Hindlimb muscle (tissue), 1 donor: ENCODE data around the gene SLC12A3. TPM values are rescaled to one million over a fixed set of nuclear protein-coding genes. Genes with fewer than 3 reads are reported as not detected.
"Not testable (repeated sequence)": the region's sequence is repeated elsewhere in the genome, so short reads cannot be mapped to it uniquely, and the experiment has no call there.

Experiments
- DNase-seq: peaks from one replicate; pipeline ENCODE4 v3.0.0-alpha.2; 2013
- polyA plus RNA-seq: library from polyadenylated mRNA; unstranded; fragments of 120-200 nt; gene quantifications from one replicate; pipeline ENCODE4 v1.2.1, GENCODE V29; 2013; ENCODE audit not compliant: insufficient read length

Gene SLC12A3
- polyA plus RNA-seq, 1 donor = 0.05 TPM

DNA sequence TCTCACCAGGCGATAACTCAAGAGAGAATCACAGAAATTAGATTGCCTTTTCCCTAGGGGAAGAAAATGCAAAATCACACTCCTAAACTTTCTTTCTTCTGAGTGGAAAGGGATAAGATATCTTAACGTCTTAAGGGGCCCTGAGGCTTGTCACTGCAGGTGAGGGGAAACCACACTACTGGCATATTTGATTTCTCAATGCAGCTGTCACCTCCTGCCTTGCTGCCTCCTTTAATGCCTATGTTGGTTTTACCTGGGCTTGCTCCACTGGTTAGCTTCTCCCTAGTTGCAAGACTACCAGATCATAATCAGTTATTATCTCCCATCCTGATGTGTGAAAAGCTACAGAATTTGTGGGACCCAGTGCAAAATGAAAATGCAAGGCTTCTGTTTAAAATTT lies 62.5 kb downstream of the SLC12A3 start:
- DNase-seq = no peak

DNA sequence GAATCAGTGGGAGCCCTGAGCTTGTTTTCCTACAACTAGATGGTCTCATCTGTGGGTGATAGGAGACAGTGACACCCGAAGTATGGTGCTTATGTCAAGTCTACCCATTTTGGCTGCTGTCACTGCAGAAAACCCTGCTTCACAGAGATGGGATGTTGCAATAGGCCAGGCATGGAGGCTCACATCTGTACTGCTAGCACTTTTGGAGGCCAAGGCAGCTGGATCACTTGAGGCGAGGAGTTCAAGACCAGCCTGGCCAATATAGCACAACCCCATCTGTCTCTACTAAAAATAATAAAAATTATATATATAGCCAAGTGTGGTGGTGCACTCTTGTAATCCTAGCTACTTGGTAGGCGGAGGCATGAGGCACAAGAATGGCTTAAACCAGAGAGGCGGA lies 64.6 kb downstream of the SLC12A3 start:
- no peak for DNase-seq

- no peak for DNase-seq
Observed at GRCh38 chr16:56930486-56931270, 65.7 kb downstream of the SLC12A3 start.

DNA sequence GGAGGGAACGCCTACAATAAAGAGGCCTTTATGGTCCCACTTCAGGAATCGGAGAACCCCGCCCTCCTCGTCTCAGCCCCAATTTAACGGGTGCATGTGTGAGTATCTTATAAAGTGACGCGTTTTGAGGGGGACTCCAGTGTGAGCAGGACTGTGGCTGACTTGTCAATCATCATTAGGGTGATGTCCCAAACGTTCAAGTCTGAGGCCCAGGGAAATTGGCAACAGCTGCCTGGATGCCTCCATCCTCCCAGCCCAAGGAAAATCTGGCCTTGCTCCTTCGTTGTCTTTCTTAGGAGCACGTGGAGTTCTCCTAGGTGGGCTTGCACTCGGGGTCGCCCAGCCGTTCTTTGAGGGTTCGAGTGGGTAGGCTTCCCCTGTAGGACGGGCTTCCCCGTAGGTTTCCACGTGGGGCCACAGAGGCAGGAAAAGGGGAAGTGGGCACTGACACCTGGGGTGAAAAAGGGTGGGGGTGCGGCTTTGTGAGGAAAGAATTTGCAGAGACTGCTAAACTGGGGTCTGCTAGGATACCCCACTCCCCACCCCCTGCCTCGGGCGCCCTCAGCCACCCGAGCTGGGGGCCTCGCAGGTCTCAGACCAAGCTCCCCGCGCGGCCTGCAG lies 66.4 kb downstream of the SLC12A3 start:
- no peak for DNase-seq

DNA sequence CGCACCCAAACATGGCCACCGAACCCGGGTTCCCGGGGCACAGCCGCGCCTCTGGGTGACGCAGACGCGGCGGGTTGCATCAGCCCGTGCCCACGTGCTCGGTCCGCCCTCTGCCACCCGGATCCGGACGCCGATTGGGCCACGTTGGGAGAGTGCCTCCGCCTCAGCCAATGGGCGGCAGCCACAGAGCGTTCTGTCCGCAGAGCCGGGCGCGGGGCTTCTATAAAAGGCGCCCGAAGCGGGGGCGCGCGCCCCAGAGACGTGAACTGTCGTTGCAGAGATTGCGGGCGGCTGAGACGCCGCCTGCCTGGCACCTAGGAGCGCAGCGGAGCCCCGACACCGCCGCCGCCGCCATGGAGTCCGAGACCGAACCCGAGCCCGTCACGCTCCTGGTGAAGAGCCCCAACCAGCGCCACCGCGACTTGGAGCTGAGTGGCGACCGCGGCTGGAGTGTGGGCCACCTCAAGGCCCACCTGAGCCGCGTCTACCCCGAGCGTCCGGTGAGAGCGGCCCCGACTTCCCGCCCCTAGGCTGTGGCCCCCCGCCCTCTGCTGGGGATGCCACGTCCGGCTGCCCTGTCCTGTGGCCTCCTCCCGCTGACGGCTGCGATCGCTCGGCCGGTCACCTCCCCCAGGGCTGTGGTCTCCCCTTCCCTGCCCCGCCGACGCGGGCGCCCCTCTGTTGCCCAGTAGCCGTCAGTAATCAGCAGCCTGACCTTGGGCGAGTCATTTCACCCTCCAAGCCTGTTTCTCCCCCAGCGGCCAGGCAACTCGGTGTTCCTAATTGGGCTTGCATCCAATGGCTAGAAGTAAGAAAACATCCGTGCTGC lies 67.1 kb downstream of the SLC12A3 start, which contains the start of gene HERPUD1:
Gene HERPUD1, plus strand, starts transcription at position 251 of the 829 bp plus-strand sequence. Its CDS starts 103 bp downstream, at position 354.
- peak; percentile 98 for DNase-seq

DNA sequence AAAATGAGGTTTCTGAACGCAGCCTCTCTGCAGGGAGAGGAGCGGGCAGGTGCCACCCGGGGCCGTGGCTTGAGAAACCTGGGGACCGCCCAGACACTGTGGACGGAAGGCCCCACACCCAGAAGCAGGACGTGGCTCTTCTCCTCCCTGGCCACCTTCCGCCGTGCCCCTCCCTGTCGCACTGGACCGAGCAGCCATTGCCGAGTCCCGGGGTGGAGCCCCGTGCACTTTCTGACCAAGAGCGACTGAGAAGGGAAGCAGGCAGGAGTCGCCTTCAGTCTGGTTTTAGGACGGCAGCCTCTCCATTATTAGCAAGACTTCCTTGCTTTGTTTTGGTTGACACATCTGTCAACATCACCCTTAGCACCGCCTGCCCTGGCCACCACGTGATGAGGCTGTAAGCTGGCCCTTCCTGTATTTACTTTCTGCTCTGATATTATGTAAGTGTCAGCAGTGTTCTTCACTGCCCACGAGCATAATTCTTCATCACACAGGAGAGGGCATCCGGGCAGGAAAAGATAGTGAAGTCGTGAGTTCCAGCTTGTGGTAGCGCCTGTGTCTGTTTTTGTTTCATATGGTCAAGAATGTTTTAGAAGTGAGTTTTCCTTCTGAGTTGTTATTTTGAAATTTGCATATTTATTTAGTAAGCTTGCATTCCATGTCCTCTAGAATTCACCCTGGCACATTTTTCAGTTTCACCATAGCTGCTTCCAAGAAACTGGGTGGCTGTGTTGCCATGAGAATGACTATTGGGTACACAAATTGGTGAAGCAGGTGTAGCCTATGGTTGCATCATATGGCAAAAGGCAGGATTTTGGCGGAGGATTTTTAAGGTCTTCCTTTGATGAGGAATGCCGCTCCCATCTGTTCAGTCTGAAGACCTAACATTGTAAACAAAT lies 68.0 kb downstream of the SLC12A3 start:
- DNase-seq = peak; percentile 74

DNA sequence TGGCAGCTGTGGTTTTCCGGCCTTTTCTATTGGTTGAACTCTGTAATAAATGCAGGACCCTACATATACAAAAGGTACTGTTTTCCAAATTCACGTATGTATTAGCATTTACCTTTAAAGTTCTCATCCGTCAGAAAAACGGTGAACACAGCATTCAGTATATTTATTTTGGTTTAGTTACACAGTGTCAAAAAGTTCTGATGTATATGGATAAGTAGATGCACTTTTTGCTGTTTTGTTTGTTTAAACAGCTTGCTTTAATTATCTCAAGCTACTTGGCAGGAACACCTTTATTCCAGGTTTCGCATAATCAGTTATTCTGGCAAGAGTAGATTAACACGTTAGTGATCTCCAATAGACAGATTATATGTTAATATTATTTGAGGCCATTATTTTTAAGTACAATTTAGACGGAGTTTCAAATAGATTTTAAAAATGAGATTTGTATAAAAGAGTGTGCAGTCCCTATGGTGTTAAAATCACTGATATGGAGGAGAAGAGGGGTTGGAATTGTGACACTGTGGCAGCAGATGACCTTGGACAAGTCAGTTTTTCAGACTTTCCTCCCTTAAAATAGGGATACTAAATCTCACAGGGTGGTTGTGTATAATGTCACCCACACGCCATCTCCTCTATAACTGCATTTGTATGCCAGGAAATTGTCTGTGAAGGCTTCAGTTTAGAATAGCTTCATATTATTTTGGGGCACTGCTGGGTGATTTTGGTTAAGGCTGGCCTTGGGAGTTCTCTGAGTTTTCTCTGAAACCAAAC lies 69.0 kb downstream of the SLC12A3 start:
- DNase-seq = no peak

GRCh38 chr16:56934599-56935145 lies 69.7 kb downstream of the SLC12A3 start:
- not testable (repeated sequence) for DNase-seq

DNA sequence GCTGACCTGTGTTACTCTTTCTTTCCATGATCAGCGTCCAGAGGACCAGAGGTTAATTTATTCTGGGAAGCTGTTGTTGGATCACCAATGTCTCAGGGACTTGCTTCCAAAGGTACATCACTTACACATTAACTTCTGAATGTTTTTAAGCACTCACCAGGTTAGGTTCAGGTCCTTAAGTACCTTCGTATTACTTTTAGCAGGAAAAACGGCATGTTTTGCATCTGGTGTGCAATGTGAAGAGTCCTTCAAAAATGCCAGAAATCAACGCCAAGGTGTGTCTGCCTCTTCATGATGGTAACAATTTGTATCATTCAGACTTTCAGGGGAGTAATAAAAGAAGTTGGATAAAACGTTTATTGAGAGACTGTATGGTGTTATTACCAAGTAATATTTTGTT lies 70.2 kb downstream of the SLC12A3 start:
- DNase-seq = no peak

DNA sequence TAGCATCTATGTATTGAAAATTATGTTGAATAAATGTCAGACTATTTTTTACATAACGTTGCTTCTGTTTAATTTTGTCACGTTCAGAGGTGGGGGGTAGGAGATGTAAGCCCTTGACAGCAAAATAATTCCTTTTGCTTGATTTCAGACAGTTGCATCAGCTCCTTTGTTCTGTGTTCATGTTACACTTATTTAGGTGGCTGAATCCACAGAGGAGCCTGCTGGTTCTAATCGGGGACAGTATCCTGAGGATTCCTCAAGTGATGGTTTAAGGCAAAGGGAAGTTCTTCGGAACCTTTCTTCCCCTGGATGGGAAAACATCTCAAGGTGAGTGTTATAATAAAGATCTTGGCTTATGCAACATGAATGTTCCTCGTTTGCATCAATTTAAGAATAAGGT lies 71.5 kb downstream of the SLC12A3 start:
- no peak for DNase-seq

GRCh38 chr16:56936950-56937349 lies 71.9 kb downstream of the SLC12A3 start:
- DNase-seq = no peak

- DNase-seq = no peak
Observed at GRCh38 chr16:56938664-56939513, 73.9 kb downstream of the SLC12A3 start.

GRCh38 chr16:56939801-56940200 lies 74.8 kb downstream of the SLC12A3 start:
- no peak for DNase-seq

DNA sequence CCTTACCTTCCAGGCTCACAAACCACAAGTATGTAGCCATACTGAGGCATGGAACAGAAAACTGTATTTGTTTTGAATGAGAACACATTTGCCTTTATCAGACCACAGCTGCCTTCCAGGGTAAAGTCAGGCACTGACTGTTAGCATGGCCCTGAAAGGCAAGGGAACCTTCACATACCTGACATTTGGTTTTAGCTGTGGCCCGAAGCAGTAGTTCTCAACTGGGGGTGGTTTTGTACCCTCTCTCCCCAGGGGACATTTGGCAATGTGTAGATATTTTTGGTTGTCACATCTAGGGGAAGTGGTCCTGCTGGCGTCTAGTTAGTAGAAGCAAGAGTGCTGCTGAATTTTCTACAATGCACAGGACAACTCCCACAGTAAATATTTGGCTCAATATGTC lies 76.1 kb downstream of the SLC12A3 start:
- DNase-seq = no peak

DNA sequence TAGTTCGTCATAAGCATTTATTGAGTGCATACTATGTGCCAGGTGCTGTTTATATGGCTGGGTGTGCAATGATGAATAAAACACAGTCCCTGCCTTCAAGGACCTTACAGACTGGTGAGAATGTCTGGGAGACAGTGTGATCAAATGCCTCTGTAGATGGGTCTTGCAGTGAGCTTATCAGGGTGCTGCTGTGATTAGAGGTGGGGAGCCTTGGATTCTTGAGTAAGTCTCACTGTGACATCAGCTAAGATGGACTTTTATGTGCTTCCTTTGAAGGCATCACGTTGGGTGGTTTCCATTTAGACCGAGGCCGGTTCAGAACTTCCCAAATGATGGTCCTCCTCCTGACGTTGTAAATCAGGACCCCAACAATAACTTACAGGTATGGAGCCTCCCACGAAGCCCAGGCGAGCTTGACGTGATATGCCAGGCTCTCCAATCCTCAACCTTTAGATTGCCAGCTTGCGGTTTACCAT lies 76.9 kb downstream of the SLC12A3 start:
- no peak for DNase-seq

GRCh38 chr16:56943761-56944375 lies 78.9 kb downstream of the SLC12A3 start:
- DNase-seq = no peak

GRCh38 chr16:56944954-56945839 lies 80.2 kb downstream of the SLC12A3 start:
- DNase-seq = no peak

- DNase-seq = no peak
Observed at GRCh38 chr16:56945847-56946527, 81.0 kb downstream of the SLC12A3 start.
